HepG2 (cell line): ENCODE data around the gene KIF26B. TPM values are rescaled to one million over a fixed set of nuclear protein-coding genes. Genes with fewer than 3 reads are reported as not detected.

Experiments
- ATAC-seq: fragments of 200-7000 bp; cut with Tn5 transposase; 3 replicates; pipeline ENCODE4 v1.9.1; 2020; ENCODE audit warnings: mild to moderate bottlenecking, moderate library complexity
- BruUV-seq: library from RNA; stranded (reverse); fragments of 400-500 nt; replicated peaks from 2 replicates; lab custom pipeline; 2021; lab: Mats Ljungman, UMichigan
- CTCF ChIA-PET: fragments of 300-600 bp; formaldehyde crosslinking; extraction: SDS; loops from one replicate; lab custom pipeline; 2021; ENCODE audit warnings: low total read pairs, inconsistent platforms, low intra/inter-chr PET ratio; lab: Yijun Ruan, JAX
- POLR2A ChIA-PET: fragments of 350-600 bp; sonication (Branson Sonifier 250); formaldehyde crosslinking; loops from one replicate; lab custom pipeline; 2020; ENCODE audit warnings: antibody characterized with exemption, inconsistent platforms; lab: Yijun Ruan, JAX
- DNase-seq: peaks from one replicate; pipeline ENCODE4 v3.0.0-alpha.2; 2015; ENCODE audit warnings: low spot score
- FAIRE-seq: peaks from 3 replicates; lab custom pipeline; 2011; peaks lifted over from hg19 to GRCh38; lab: Jason Lieb, UNC
- H2AFZ ChIP-seq: one replicate; pipeline ENCODE4 v1.6.1; 2011; ENCODE audit warnings: low read length, inconsistent platforms
- H3K27ac ChIP-seq: fragments of 300-600 bp; 3 replicates; pipeline ENCODE4 v1.8.0; 2011; ENCODE audit warnings: mixed run types, mild to moderate bottlenecking, mixed read lengths, low read length, inconsistent platforms; ENCODE audit not compliant: insufficient read depth; ENCODE audit errors: extremely low read length
- H3K27me3 ChIP-seq, 2 experiments: fragments of 200-600 bp in 1 of 2; 2 replicates in 1 of 2; 3 replicates in 1 of 2; pipeline versions ENCODE4 v1.6.0 to v1.8.0; 2011; ENCODE audit warnings: low read length in 2 of 2, mild to moderate bottlenecking in 2 of 2, moderate library complexity in 2 of 2, inconsistent platforms in 1 of 2; ENCODE audit not compliant: insufficient read depth in 2 of 2, control insufficient read depth in 1 of 2
- H3K36me3 ChIP-seq, 2 experiments: fragments of 200-600 bp in 1 of 2; replicated peaks in 1 of 2; 2 replicates in 1 of 2; 3 replicates in 1 of 2; pipeline versions ENCODE4 v1.5.1 to v1.8.0; 2011; ENCODE audit warnings: low read length in 2 of 2, inconsistent platforms in 1 of 2; ENCODE audit not compliant: insufficient read depth in 2 of 2, control insufficient read depth in 1 of 2
- H3K4me1 ChIP-seq: 2 replicates; pipeline ENCODE4 v1.5.1; 2012; ENCODE audit warnings: low read length, inconsistent platforms; ENCODE audit not compliant: insufficient read depth
- H3K4me2 ChIP-seq: 2 replicates; pipeline ENCODE4 v1.6.0; 2011; ENCODE audit warnings: low read depth, low read length, inconsistent platforms
- H3K4me3 ChIP-seq, 3 experiments: fragments of 200-600 bp in 1 of 3; sonication (generic), shearing (Covaris generic) in 1 of 3; replicated peaks in 1 of 3; 2 replicates each; pipeline ENCODE4 v1.5.1; 2011 to 2016; ENCODE audit warnings: low read length in 3 of 3, inconsistent platforms in 2 of 3, low read depth in 2 of 3, mild to moderate bottlenecking in 2 of 3, control low read depth in 1 of 3, mixed read lengths in 1 of 3; ENCODE audit not compliant: insufficient read depth in 1 of 3
- H3K79me2 ChIP-seq: one replicate; pipeline ENCODE4 v1.6.1; 2011; ENCODE audit warnings: low read length, inconsistent platforms; ENCODE audit not compliant: insufficient read depth
- H3K9ac ChIP-seq: 2 replicates; pipeline ENCODE4 v1.6.0; 2011; ENCODE audit warnings: mild to moderate bottlenecking, low read depth, low read length, inconsistent platforms; ENCODE audit not compliant: insufficient read depth
- H3K9me3 ChIP-seq: 2 replicates; pipeline ENCODE4 v1.5.1; 2012; ENCODE audit warnings: mild to moderate bottlenecking, low read length
- H4K20me1 ChIP-seq: 2 replicates; pipeline ENCODE4 v1.6.0; 2011; ENCODE audit warnings: inconsistent platforms, mild to moderate bottlenecking, low read length, moderate library complexity; ENCODE audit not compliant: insufficient read depth
- FOXC1 ChIP-seq: sonication (generic); formaldehyde crosslinking; IDR thresholded peaks from 2 replicates; pipeline ENCODE4 v1.8.0; 2022; ENCODE audit warnings: mild to moderate bottlenecking, missing genetic modification reagents, borderline replicate concordance
- TOE1 ChIP-seq: sonication (generic); formaldehyde crosslinking; IDR thresholded peaks from 2 replicates; pipeline ENCODE4 v1.4.0; 2020; ENCODE audit warnings: mild to moderate bottlenecking, missing genetic modification reagents
- ZNF558 ChIP-seq: sonication (generic); formaldehyde crosslinking; IDR thresholded peaks from 2 replicates; pipeline ENCODE4 v1.9.0; 2022; ENCODE audit warnings: mild to moderate bottlenecking, missing genetic modification reagents, borderline replicate concordance
- ZNF652 ChIP-seq: IDR thresholded peaks from 2 replicates; pipeline ENCODE4 v1.6.1; 2016; ENCODE audit warnings: low read depth, borderline replicate concordance
- WGBS: methylation state at CpG from one replicate; pipeline ENCODE4 v1.1.6; 2017; ENCODE audit warnings: low lambda C conversion rate; 5-methylcytosine and 5-hydroxymethylcytosine counted together
- in situ Hi-C: cut with HindIII; loops from 2 replicates; pipeline ENCODE4 v1.10.0; 2017; ENCODE audit warnings: low pct_unique_long_range_greater_than_20kb; ENCODE audit not compliant: extremely low pct_ligation_motif_present
- intact Hi-C: fragments of 100-400 bp; cut with micrococcal nuclease; formaldehyde crosslinking; loops from one replicate; pipeline ENCODE4 v1.10.0; 2022; ENCODE audit not compliant: unreplicated experiment
- polyA plus RNA-seq, 8 experiments: library from polyadenylated mRNA; depleted of rRNA in 3 of 8; stranded (reverse) in 7 of 8; unstranded in 1 of 8; fragments of >200 nt; fragmentation: Illumina TruSeq in 4 of 8; extraction: Trizol in 4 of 8; gene quantifications; 2 replicates each; pipeline versions ENCODE4 v1.2.1 to v1.2.3, GENCODE V29; 2011 to 2016; ENCODE audit warnings: low read depth in 4 of 8, missing spikeins in 1 of 8, mixed read lengths in 1 of 8; ENCODE audit not compliant: insufficient read depth in 1 of 8
- total RNA-seq, 5 experiments: library from RNA; depleted of rRNA; stranded (reverse); fragments of >200 nt; fragmentation: Illumina TruSeq; extraction: Trizol; gene quantifications; 2 replicates each; pipeline ENCODE4 v1.2.3, GENCODE V29; 2016; ENCODE audit warnings: low read depth in 1 of 5
- TF ChIP-seq, protein P1 (sequence below): sonication (generic); formaldehyde crosslinking; IDR thresholded peaks from 2 replicates; pipeline ENCODE4 v1.4.0; 2020; ENCODE audit warnings: missing genetic modification reagents, borderline replicate concordance

The KIF26B gene
- total and polyA plus RNA-seq, 2 of the 13 experiments (the other 11 are each of a cell fraction or from before 2014, with no cell fraction given) = 0.08 to 0.09 TPM

DNA sequence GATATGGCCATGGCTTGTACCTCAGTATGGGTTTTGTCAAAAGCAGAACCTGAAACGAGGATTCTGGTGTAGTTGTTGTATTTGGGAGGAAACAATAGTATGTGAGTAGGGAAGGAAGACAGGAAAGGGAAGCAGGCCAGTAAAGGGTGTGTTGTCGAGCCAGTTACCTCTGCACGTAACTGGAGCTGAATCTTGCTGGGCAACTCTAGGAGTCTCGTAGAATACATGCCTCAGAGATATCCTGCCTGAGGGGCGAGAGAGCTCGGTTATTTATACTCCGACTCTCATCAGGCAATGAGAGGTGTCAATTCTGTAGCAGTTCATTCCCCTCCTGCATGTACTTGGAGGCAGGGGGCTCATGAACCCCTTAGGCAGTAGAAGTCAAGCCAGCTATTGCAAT lies 45.9 kb upstream of the KIF26B start:
- ATAC-seq (no peak), DNase-seq (no peak), FAIRE-seq (no peak)
- Histone ChIP-seq H3K9ac (no peak overlapping the region), H3K36me3 (no peaks in the 10 kb centered on the region), H3K4me1 (peaks cover 53% of the 10 kb centered on the region), H3K27me3 (no peaks in the 10 kb centered on the region), H4K20me1 (no peaks in the 10 kb centered on the region), H3K4me2 (peak overlapping the region; percentile 83), H2AFZ (no peak overlapping the region), H3K79me2 (no peaks in the 10 kb centered on the region), H3K9me3 (no peaks in the 10 kb centered on the region), H3K4me3 (no peak overlapping the region), H3K27ac (no peak overlapping the region)
- intact Hi-C loops (no loop called here), in situ Hi-C loops (no loop called here)
- 37% methylated on average over 7 of the region's 7 CpGs for WGBS
- ChIA-PET CTCF (no interaction called here), POLR2A (interaction anchor here (1.6 kb wide), 1 partner anchor 12 kb away, joined by 3 read pairs; no protein-coding TSS in a partner anchor)
- no TSS peak for BruUV-seq
- 0 out of 2 replicates have a peak, but pooled peaks have one; percentile 27 for TF ChIP-seq ZNF652 (CRISPR knock-in tag)
- no peak for TF ChIP-seq FOXC1 (CRISPR knock-in tag)
- TF ChIP-seq, protein P1, sequence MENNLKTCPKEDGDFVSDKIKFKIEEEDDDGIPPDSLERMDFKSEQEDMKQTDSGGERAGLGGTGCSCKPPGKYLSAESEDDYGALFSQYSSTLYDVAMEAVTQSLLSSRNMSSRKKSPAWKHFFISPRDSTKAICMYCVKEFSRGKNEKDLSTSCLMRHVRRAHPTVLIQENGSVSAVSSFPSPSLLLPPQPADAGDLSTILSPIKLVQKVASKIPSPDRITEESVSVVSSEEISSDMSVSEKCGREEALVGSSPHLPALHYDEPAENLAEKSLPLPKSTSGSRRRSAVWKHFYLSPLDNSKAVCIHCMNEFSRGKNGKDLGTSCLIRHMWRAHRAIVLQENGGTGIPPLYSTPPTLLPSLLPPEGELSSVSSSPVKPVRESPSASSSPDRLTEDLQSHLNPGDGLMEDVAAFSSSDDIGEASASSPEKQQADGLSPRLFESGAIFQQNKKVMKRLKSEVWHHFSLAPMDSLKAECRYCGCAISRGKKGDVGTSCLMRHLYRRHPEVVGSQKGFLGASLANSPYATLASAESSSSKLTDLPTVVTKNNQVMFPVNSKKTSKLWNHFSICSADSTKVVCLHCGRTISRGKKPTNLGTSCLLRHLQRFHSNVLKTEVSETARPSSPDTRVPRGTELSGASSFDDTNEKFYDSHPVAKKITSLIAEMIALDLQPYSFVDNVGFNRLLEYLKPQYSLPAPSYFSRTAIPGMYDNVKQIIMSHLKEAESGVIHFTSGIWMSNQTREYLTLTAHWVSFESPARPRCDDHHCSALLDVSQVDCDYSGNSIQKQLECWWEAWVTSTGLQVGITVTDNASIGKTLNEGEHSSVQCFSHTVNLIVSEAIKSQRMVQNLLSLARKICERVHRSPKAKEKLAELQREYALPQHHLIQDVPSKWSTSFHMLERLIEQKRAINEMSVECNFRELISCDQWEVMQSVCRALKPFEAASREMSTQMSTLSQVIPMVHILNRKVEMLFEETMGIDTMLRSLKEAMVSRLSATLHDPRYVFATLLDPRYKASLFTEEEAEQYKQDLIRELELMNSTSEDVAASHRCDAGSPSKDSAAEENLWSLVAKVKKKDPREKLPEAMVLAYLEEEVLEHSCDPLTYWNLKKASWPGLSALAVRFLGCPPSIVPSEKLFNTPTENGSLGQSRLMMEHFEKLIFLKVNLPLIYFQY = no peak
- no peak for TF ChIP-seq ZNF558 (CRISPR knock-in tag)
- TF ChIP-seq TOE1 (CRISPR knock-in tag) = no peak
